ENCODE results near the gene MORN1.

Gene MORN1

DNA sequence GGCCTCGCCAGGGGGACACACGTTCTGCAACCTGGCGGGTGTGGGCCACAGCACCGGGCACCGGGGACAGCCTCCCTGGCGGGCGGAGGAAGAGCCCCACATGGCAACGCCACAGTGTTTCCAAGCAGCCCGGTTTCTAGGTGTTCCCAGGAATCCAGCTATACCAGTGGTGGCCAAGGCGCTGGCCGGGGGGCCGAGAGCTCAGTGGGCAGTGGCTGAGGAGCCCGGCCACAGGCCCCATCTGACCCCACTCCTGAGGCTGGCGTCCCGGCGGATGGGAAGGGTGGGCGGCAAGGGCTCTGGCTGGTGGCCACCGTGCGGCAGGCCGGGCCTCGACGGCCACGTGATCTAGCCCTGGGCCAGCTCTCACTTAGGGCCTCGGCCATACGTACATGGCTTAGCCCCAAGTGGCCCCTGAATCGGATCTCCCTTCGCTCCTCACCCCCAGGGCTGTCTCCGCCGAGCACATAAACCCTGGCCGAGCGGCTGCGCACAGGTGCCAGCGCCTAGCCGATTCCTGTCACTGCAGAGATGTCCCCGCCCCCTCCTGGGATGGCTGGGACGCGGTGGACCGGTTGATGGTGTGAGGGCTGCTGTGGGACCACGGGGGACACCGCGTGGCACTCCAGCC is 68.7 kb downstream of the MORN1 start:
- Histone ChIP-seq H3K27ac (ENCODE audit: low read depth, low read length) (no peak overlapping the region), H3K9ac (ENCODE audit: low read depth in 1 of 2, low read length in 2 of 2) (no peak overlapping the region), H3K4me3 (ENCODE audit: low read depth in 1 of 2, low read length in 2 of 2) (no peak overlapping the region), H3K27me3 (ENCODE audit: control insufficient read depth in 1 of 2, insufficient read depth in 2 of 2, low read length in 2 of 2) (peaks cover 4 to 18% of the 10 kb centered on the region in 2 donors), H3K4me1 (ENCODE audit: control insufficient read depth in 1 of 2, insufficient read depth in 2 of 2, low read length in 2 of 2) (peaks cover 0 to 12% of the 10 kb centered on the region in 2 donors), H3K36me3 (ENCODE audit: control insufficient read depth in 1 of 2, insufficient read depth in 2 of 2, low read length in 2 of 2) (no peaks in the 10 kb centered on the region), H3K9me3 (ENCODE audit: control insufficient read depth in 1 of 2, low read length in 2 of 2) (no peaks in the 10 kb centered on the region)

DNA sequence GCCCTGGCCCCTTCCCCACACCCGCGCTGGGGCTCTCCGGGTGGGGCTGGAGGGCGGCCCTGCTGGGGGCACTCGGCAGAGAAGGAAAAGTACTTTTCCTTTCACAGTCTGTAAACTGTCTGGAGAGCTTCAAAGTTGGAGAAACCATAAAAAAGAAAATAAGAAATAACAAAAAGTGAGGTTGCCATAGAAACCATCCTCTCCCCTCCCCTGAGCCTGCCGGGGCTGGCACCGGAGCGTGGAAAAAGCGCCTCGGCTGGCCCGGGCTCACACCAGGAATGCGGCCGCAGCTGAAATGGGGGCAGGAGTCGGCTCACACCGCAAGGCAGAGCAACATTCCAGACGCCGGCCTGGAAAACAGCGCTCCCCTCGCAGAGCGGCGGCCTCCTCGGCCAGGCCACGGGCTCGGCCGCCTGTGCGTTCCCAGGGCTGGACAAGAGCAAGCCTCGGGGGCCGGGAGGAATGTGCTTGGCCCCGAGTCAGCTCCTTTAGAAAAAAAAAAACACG is 69.2 kb downstream of the MORN1 start:
- no peak overlapping the region for H3K27ac ChIP-seq (ENCODE audit: low read depth, low read length)
- peaks cover 4 to 18% of the 10 kb centered on the region in 2 donors for H3K27me3 ChIP-seq (ENCODE audit: control insufficient read depth in 1 of 2, insufficient read depth in 2 of 2, low read length in 2 of 2)
- no peak overlapping the region for H3K4me3 ChIP-seq (ENCODE audit: low read depth in 1 of 2, low read length in 2 of 2)
- peaks cover 0 to 12% of the 10 kb centered on the region in 2 donors for H3K4me1 ChIP-seq (ENCODE audit: control insufficient read depth in 1 of 2, insufficient read depth in 2 of 2, low read length in 2 of 2)
- no peak overlapping the region for H3K9ac ChIP-seq (ENCODE audit: low read depth in 1 of 2, low read length in 2 of 2)
- no peaks in the 10 kb centered on the region for H3K36me3 ChIP-seq (ENCODE audit: control insufficient read depth in 1 of 2, insufficient read depth in 2 of 2, low read length in 2 of 2)
- no peaks in the 10 kb centered on the region for H3K9me3 ChIP-seq (ENCODE audit: control insufficient read depth in 1 of 2, low read length in 2 of 2)

DNA sequence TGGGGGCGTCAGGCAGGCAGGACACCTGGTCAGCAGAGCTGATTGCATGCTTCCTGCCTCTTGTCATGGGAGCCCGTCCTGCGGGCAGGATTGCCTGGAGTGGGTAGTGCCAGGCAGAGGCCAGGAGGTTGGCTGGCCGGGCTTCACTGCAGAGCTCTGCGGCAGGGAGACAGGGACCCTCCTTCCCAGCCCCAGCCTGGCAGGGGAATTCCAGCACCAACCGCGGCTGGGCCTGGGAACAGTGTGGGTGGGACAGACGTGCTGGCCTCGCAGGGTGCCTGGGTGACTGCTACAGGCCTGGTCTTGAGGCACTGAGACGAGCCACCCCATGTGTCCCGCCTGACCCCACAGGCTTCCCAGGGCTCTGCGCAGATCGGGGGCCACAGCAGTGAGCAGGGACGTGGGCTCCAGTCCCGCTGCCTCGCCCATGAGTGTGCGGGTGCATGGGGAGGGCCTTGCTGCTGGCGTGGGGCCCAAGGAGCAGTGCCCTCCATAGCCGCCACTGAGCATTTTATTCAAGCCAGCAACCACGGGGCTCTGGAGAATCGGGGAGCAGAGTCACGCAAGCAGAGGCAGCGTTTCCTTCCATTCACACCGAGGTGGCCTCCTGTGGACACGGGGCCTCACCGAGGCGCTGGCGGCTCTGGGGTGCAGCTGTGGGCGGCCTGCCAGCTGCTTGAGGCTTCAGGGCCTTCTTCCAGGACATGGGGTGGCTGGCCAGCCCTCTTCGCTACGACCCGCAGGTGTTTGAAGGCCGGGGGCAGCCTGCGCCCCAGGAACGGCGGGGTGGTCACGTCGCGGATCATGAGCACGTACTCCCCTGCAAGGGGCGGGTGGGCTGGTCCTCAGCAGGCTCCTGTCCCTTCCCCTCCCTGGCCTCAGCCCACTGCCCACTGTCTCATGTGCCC is 70.3 kb downstream of the MORN1 start:
- Histone ChIP-seq H3K4me3 (ENCODE audit: low read depth in 1 of 2, low read length in 2 of 2) (no peak overlapping the region), H3K9ac (ENCODE audit: low read depth in 1 of 2, low read length in 2 of 2) (no peak overlapping the region), H3K4me1 (ENCODE audit: control insufficient read depth in 1 of 2, insufficient read depth in 2 of 2, low read length in 2 of 2) (peaks cover 0 to 12% of the 10 kb centered on the region in 2 donors), H3K9me3 (ENCODE audit: control insufficient read depth in 1 of 2, low read length in 2 of 2) (no peaks in the 10 kb centered on the region), H3K27ac (ENCODE audit: low read depth, low read length) (no peak overlapping the region), H3K27me3 (ENCODE audit: control insufficient read depth in 1 of 2, insufficient read depth in 2 of 2, low read length in 2 of 2) (peaks cover 4 to 18% of the 10 kb centered on the region in 2 donors), H3K36me3 (ENCODE audit: control insufficient read depth in 1 of 2, insufficient read depth in 2 of 2, low read length in 2 of 2) (no peaks in the 10 kb centered on the region)

DNA sequence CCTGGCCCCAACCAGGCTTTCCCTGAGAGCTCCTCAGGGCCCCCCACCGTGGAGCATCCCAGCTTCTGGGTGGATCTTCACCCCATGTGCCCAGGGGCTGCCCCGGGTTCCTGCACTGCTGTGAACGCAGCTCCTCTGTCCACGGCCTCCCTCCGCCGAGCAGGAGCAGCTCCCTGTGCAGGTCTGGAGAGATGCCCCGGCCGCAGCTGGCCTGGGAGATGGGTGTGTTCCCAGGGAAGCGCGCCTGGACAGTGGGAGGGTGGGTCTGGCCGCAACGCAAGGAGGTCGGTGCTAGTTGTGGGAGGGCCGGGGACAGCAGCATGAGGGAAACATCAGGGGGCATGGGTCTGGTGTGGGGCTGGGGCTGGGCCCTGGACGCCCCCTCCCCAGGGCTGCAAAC is 71.3 kb downstream of the MORN1 start:
- no peak overlapping the region for H3K4me3 ChIP-seq (ENCODE audit: low read depth in 1 of 2, low read length in 2 of 2)
- H3K9me3 ChIP-seq (ENCODE audit: control insufficient read depth in 1 of 2, low read length in 2 of 2): no peaks in the 10 kb centered on the region
- no peak overlapping the region for H3K27ac ChIP-seq (ENCODE audit: low read depth, low read length)
- no peaks in the 10 kb centered on the region for H3K36me3 ChIP-seq (ENCODE audit: control insufficient read depth in 1 of 2, insufficient read depth in 2 of 2, low read length in 2 of 2)
- H3K9ac ChIP-seq (ENCODE audit: low read depth in 1 of 2, low read length in 2 of 2): no peak overlapping the region
- H3K4me1 ChIP-seq (ENCODE audit: control insufficient read depth in 1 of 2, insufficient read depth in 2 of 2, low read length in 2 of 2): peaks cover 0 to 12% of the 10 kb centered on the region in 2 donors
- peaks cover 4 to 18% of the 10 kb centered on the region in 2 donors for H3K27me3 ChIP-seq (ENCODE audit: control insufficient read depth in 1 of 2, insufficient read depth in 2 of 2, low read length in 2 of 2)

DNA sequence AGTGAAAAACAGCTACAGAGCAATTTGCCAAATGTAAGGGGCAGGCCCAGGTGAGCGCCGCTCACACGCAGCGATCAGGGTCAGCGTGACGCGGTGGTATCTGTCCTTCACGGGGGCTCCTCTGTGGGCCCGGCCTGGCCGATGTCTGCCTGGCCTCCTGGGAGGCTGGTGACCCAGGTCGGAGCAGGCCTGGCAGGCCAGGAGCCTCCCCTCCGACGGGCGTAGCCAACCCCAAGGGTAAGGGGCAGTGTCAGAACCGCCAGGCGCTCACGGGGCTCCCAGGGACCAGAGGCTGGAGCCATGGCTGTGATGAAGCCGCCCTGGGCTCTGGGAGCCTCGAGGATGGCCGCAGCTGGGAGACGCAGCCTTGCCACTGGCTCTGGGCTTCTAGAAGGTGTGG is 72.1 kb downstream of the MORN1 start:
- Histone ChIP-seq H3K27me3 (ENCODE audit: control insufficient read depth in 1 of 2, insufficient read depth in 2 of 2, low read length in 2 of 2) (peaks cover 4 to 16% of the 10 kb centered on the region in 2 donors), H3K4me3 (ENCODE audit: low read depth in 1 of 2, low read length in 2 of 2) (no peak overlapping the region), H3K9me3 (ENCODE audit: control insufficient read depth in 1 of 2, low read length in 2 of 2) (no peaks in the 10 kb centered on the region), H3K27ac (ENCODE audit: low read depth, low read length) (no peak overlapping the region), H3K36me3 (ENCODE audit: control insufficient read depth in 1 of 2, insufficient read depth in 2 of 2, low read length in 2 of 2) (no peaks in the 10 kb centered on the region), H3K9ac (ENCODE audit: low read depth in 1 of 2, low read length in 2 of 2) (no peak overlapping the region), H3K4me1 (ENCODE audit: control insufficient read depth in 1 of 2, insufficient read depth in 2 of 2, low read length in 2 of 2) (peaks cover 0 to 12% of the 10 kb centered on the region in 2 donors)

DNA sequence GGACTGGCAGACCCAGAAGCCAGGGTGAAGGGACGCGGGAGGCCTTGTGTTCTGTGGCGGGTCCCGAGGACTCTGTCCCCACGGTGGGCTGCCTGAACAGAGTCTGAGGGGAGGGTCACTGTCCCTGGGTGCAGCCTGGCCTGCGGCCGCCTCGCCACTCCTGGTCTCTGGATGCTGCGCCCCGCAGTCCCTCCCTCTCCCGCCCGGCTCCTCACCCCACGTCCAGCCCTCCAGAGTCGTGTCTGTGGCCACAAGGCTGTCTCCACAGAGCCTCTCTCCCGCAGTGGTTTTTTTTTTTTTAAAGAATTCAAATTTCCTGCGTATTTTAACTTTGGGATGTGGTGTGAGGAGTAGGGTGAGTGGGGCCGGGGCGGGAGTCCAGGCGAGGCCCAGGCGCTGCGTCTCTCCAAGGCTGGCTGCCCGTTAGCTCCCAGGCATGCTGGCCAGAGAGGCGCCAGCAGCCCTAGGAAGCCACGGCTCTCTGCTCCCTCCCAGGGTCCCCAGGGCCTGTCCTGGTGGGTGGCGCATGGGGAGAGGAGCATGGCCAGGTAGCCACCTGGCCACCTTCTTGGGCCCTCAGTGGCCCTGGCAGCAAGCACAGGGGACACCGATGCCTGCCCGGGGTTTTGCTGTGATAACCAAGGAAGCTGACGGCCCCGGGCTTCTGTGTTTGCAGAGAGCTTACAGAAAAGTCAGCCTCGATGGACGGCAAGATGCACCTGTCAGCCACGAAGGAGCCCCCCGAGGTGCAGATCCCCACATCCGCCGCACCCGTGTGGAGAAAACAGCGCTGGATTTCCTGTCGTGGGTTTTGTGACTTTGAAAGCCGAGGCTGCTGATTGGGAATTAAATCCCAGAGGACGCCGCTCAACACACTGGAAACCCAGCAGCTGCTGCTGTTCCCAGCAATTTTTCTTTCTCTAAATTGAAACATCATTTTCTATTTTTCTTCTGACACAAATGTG is 72.8 kb downstream of the MORN1 start:
- no peaks in the 10 kb centered on the region for H3K9me3 ChIP-seq (ENCODE audit: control insufficient read depth in 1 of 2, low read length in 2 of 2)
- H3K4me3 ChIP-seq (ENCODE audit: low read depth in 1 of 2, low read length in 2 of 2): no peak overlapping the region
- H3K27ac ChIP-seq (ENCODE audit: low read depth, low read length): no peak overlapping the region
- peaks cover 0 to 18% of the 10 kb centered on the region in 2 donors for H3K4me1 ChIP-seq (ENCODE audit: control insufficient read depth in 1 of 2, insufficient read depth in 2 of 2, low read length in 2 of 2)
- peaks cover 4 to 16% of the 10 kb centered on the region in 2 donors for H3K27me3 ChIP-seq (ENCODE audit: control insufficient read depth in 1 of 2, insufficient read depth in 2 of 2, low read length in 2 of 2)
- no peak overlapping the region for H3K9ac ChIP-seq (ENCODE audit: low read depth in 1 of 2, low read length in 2 of 2)
- H3K36me3 ChIP-seq (ENCODE audit: control insufficient read depth in 1 of 2, insufficient read depth in 2 of 2, low read length in 2 of 2): no peaks in the 10 kb centered on the region

DNA sequence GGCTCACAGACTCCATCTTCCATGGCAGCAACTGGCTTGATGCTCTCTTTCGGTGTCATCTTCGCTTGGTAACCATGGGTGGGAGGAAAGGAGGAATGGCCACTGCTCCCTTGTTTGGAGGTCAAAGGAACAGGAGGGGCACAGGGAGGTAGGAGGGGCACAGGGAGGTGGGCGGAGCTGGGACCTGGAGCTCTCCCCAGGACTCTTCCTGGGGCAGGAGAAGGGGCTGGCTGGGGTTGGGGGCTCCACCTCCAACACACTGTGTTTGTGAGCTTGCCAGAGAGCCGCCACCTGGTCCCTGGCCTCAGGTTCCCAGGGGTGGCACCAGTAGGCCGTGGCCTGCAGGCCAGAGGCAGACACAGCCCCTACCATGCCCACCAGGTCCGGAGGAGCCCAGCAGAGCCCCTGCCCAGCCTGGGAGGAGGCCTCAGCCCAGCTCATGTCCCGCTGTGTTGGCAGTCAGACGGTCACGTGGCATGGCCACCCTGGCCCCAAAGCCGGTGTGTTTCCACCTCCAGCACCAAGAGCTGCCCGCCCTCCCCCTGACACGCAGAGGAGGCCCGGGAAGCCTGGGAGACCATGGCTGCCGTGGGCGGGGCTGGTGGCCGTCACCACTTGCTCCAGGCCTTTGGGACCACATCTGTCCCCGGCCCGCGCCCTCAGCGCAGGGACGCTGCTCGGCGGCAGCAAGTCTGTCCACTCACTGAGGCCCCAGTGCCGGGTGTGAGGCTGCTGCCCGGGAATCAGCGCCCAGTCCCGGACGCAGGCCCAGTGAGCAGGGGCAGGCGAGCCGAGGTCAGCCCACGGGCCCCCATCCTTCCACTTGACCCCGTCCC is 73.9 kb downstream of the MORN1 start:
- H3K4me3 ChIP-seq (ENCODE audit: low read depth in 1 of 2, low read length in 2 of 2): no peak overlapping the region
- H3K27me3 ChIP-seq (ENCODE audit: control insufficient read depth in 1 of 2, insufficient read depth in 2 of 2, low read length in 2 of 2): peaks cover 4 to 16% of the 10 kb centered on the region in 2 donors
- no peak overlapping the region for H3K27ac ChIP-seq (ENCODE audit: low read depth, low read length)
- no peaks in the 10 kb centered on the region for H3K36me3 ChIP-seq (ENCODE audit: control insufficient read depth in 1 of 2, insufficient read depth in 2 of 2, low read length in 2 of 2)
- H3K9me3 ChIP-seq (ENCODE audit: control insufficient read depth in 1 of 2, low read length in 2 of 2): no peaks in the 10 kb centered on the region
- peaks cover 0 to 20% of the 10 kb centered on the region in 2 donors for H3K4me1 ChIP-seq (ENCODE audit: control insufficient read depth in 1 of 2, insufficient read depth in 2 of 2, low read length in 2 of 2)
- H3K9ac ChIP-seq (ENCODE audit: low read depth in 1 of 2, low read length in 2 of 2): no peak overlapping the region

DNA sequence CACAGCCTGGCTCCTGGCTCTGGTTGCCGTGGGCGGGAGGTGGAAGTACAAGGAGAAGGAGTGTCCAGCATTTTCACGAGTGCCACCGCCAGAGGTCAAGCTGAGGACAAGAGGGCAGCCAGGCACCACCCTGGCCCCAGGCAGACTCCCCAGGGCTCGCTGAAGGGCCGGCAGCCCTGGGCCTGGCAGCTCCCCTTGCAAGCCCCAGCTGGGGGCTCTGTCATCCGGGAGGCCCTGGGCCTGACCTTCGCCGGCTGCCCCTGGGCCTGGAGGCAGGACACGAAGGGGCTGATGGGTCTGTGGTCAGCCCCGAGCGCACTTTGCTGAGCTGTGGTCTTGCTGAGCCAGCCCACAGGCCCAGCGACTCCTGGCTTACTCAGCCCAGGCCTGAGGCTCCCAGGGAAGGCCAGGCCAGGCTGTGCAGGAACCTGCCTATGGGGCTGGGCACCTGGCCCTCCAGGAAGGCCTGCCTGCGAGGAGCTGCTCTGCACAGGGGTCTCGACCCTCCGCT is 74.8 kb downstream of the MORN1 start:
- no peak overlapping the region for H3K4me3 ChIP-seq (ENCODE audit: low read depth in 1 of 2, low read length in 2 of 2)
- H3K27ac ChIP-seq (ENCODE audit: low read depth, low read length): no peak overlapping the region
- peaks cover 0 to 22% of the 10 kb centered on the region in 2 donors for H3K4me1 ChIP-seq (ENCODE audit: control insufficient read depth in 1 of 2, insufficient read depth in 2 of 2, low read length in 2 of 2)
- no peaks in the 10 kb centered on the region for H3K36me3 ChIP-seq (ENCODE audit: control insufficient read depth in 1 of 2, insufficient read depth in 2 of 2, low read length in 2 of 2)
- H3K9ac ChIP-seq (ENCODE audit: low read depth in 1 of 2, low read length in 2 of 2): no peak overlapping the region
- peaks cover 0 to 9% of the 10 kb centered on the region in 2 donors for H3K27me3 ChIP-seq (ENCODE audit: control insufficient read depth in 1 of 2, insufficient read depth in 2 of 2, low read length in 2 of 2)
- H3K9me3 ChIP-seq (ENCODE audit: control insufficient read depth in 1 of 2, low read length in 2 of 2): no peaks in the 10 kb centered on the region
